ENCODE measurements around the gene MLANA.
"Not testable (repeated sequence)": the region's sequence is repeated elsewhere in the genome, so short reads cannot be mapped to it uniquely, and the experiment has no call there.

The MLANA gene

DNA sequence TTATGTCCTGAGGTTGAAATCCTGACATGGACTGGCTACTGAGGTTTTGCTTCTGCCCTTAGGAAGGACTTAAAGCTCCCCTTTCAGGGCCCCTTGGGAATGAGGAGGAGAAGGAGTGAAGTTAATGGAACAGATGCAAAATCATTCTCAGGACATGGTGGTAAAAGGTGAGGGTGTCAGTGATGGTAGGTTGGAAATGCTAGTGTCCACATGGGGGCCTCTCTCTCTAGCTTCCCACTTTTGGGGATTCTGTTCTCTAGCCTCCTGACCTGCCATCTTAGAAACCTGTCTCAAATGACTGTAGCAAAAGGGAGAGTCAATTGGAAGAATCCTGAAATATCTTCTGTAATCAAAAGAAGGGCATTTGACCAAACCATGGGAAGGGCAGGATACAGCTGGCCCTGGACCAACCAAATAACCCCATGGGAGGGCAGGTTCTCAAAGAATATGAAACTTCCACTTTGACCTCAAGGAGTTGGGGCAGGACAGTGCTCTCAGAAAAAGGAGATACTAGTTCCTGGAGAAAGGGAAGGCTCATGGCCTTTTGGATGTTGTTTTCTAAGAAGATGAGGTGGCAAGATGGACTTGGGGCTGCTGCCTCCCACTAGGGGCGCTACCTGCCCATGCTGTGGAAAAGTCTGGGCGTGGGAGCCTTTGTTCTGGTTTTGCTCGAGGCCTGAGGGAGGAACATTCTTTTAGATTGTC, 21.2 kb upstream of the MLANA start:
- peak; percentile 19 for DNase-seq (ENCODE audit: low spot score)

DNA sequence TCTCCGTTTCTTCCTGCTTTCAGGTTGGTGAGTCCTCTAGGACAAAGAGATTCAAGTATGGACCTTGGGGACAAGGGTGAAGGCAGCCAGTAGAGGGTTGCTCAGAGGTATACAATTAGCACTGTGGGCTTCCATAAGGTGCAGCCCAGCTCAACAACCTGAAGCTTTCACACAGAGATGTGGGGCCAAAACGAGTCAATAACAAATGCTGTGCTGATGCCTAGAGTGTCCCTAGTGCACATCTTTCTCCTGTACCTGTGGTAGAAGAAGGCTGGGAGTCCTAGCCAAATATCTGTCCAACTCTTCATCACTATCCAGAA, 20.7 kb upstream of the MLANA start:
- no peak for DNase-seq (ENCODE audit: low spot score)

GRCh38 chr9:5870691-5871090, 20.0 kb upstream of the MLANA start:
- no peak for DNase-seq (ENCODE audit: low spot score)

DNA sequence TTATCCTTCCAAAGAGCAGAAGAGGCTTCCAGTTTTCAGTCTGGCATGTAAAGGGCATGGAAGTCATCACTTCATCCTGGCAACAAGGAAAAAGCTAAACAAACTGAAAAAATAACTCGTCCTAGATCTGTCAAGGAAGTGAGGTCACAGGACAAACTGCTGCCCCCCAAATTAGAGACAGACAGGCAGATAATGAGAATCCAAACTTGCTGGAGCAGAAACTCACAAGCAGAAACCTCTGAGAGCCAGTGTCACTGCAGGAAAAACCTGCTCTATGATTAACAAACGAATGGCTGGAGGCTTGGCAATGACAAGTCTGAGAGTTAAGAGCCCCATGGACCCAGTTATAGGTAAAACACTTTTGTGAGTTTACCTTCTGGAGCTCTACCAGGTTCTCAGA, 18.9 kb upstream of the MLANA start:
- DNase-seq (ENCODE audit: low spot score): no peak

DNA sequence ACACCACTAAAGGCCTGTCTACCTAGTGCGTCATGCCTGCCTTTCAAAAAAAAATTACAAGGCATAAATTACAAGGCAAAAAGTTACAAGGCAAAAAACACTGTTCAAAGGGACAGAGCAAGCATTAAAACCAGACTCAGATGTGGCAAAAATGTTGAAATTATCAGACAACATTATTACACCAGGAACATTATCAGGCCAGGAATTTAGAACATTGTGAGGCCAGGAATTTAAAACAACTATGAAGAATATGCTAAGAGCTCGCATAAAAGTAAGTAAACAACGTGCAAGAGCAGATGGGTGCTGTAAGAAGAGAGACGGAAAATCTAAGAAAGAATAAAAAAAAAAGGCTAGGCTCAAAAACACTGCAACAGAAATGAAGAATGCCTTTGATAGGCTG, 18.2 kb upstream of the MLANA start:
- DNase-seq (ENCODE audit: low spot score): no peak

GRCh38 chr9:5873439-5873838, 17.2 kb upstream of the MLANA start:
- DNase-seq (ENCODE audit: low spot score): no peak

DNA sequence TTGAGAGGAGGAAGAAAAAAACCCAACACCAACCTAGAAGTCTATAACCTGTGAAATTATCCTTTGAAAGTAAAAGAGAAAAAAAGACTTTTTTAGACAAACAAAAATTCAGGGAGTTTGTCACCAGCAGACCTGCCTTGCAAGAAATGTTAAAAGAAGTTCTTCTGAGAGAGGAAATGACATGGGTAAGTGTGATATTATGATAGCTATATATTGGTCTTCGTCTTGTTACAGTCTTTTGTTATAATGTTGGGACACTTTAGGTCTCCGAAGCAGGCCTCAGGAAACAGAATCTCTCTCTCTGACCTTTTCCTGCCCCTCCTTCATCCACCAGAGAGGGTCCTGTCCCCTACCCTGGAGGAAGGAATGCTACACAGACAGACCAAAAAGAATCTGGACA, 16.6 kb upstream of the MLANA start:
- DNase-seq (ENCODE audit: low spot score): no peak

GRCh38 chr9:5876026-5876425, 14.7 kb upstream of the MLANA start:
- DNase-seq (ENCODE audit: low spot score): no peak

GRCh38 chr9:5876711-5877110, 14.0 kb upstream of the MLANA start:
- DNase-seq (ENCODE audit: low spot score): peak; percentile 5

DNA sequence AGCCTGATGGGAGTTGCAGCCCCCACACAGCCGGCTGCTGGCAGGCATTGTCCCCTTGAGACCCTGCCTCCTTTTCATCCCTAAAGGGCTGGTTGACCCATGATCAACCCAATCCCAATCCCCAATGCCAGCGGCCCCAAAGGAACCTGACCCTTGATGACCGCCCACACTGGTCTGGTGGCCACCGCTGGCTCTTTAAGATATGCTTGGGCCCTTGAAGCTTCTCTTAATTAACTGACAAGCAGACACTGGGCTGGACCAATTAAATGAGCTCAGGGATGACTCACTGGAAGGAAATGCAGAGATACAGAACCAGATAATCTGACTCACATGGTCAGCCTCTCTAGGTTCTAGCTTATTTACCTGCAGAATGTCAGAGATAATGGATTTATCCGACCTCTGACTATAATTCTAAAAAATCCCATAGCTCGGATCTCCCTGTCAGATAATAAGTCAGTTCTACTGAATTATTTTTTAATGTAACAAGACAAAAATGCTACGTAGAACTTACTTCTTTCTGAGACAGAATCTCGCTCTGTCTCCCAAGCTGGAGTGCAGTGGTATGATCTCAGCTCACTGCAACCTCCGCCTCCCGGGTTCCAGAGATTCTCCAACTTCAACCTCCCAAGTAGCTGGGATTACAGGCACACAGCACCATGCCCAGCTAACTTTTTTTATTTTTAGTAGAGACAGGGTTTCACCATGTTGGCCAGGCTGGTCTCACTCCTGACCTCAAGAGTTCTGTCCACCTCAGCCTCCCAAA, 11.1 kb upstream of the MLANA start:
- peak; percentile 79 for DNase-seq (ENCODE audit: low spot score)

GRCh38 chr9:5882244-5883012, 8.3 kb upstream of the MLANA start:
- not testable (repeated sequence) for DNase-seq (ENCODE audit: low spot score)

DNA sequence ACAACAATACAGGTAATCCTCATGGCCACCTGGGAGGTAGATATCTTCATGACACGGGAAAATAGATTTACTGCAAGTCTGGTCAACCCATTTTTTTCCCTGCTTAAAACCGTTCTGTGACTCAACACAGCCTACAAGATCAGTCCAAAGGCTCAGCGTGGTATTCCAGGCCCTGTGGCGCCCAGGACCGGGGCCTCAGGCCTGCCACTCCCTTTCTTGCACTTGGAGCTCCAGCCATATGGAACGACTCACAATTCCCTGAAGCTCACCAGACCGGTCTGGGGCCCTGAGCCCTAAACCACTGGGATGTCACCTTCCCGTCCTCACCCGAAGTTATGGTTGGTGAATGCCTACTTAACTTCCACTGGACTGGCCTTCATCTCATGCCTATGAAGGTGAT, 6.5 kb upstream of the MLANA start:
- DNase-seq (ENCODE audit: low spot score): no peak

- DNase-seq (ENCODE audit: low spot score): peak; percentile 61
Observed at GRCh38 chr9:5886114-5886939, 4.4 kb upstream of the MLANA start.

- DNase-seq (ENCODE audit: low spot score): no peak
Observed at GRCh38 chr9:5892456-5893133, 1.9 kb downstream of the MLANA start.

DNA sequence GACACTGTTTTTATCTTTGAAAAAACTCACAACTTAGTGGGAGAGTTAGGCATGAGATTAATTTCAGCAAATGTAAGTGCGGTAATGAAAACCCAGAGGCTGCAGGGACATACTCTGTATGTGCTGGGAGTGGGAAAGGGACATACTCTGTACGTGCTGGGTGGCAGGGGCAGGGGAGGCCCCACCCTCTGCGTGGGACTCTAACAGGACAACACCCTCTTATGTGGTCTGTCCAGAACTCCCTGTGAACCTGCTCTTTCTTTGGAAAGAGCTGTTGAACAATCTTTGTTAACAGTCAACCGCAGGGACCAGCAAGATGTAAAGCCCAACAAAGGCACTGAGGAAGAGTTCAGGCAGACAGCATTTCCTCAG, 2.4 kb downstream of the MLANA start:
- DNase-seq (ENCODE audit: low spot score): no peak

DNA sequence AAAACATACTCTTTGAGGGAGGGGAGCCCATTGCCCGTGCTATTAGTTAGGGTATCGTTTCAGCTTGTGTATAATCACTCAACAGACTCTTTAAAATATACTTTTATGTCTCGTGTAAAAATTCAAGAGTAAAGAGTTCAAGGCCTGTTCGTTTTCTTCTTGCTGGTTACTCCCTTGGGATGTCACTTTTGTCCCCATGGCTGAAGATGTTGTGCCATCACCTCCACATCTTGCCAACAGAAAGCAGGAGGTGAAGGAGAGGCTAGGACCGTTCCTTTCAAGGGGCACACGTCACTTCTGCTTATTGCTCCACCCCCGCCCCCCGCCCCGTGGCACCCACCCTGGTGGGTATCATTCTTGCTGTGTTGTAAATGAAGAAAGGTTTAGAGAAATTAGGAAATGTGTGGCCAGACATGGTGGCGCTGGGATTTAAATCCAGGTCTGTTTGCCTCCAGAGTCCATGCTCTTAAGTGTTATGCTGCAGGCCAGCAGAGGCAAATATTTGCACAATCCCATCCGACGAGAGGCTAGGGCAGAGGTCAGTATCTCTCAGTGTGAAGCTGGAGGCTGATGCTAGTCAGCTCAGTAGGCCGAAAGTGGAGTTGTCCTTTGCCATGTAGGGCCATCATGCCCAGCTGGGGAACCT, 3.0 kb downstream of the MLANA start:
- no peak for DNase-seq (ENCODE audit: low spot score)

- DNase-seq (ENCODE audit: low spot score): no peak
Observed at GRCh38 chr9:5894237-5894959, 3.7 kb downstream of the MLANA start.

DNA sequence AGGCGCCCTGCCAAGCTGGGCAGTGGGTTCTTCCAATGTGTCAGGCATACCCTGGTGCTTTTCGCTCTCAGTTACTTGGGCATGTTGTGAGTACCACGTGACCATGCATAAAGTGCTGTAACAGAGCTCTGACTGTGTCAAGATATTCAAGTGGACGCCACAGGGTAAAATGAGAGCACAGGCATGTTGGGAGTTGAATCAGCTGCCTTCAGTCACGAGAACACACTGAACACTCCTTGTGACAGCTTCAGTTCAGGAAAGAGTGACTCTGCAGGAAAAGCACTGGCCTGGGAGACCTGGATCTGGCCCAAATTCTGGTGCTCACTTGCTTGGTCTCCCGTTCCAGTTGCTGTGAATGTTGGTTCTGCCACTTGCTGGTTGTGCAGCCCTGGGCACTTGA, 5.1 kb downstream of the MLANA start:
- DNase-seq (ENCODE audit: low spot score): no peak

- no peak for DNase-seq (ENCODE audit: low spot score)
Observed at GRCh38 chr9:5896863-5897262, 6.2 kb downstream of the MLANA start.

- no peak for DNase-seq (ENCODE audit: low spot score)
Observed at GRCh38 chr9:5897851-5898250, 7.2 kb downstream of the MLANA start.

- no peak for DNase-seq (ENCODE audit: low spot score)
Observed at GRCh38 chr9:5899292-5899691, 8.6 kb downstream of the MLANA start.

Measured in RKO (cell line).